Epithelial cell of proximal tubule (primary cell): ENCODE results near the gene RDH13. TPM values are rescaled to one million over a fixed set of nuclear protein-coding genes. Genes with fewer than 3 reads are reported as not detected.

Source experiments
- DNase-seq: peaks from one replicate; pipeline ENCODE4 v3.0.0-alpha.2; 2011; ENCODE audit warnings: low read depth
- H3K4me3 ChIP-seq: 2 replicates; pipeline ENCODE4 v1.5.1; 2011; ENCODE audit warnings: low read depth, mild to moderate bottlenecking, low read length
- CTCF ChIP-seq: conservative IDR thresholded peaks from 2 replicates; pipeline ENCODE4 v1.5.1; 2012; ENCODE audit warnings: low read depth, mild to moderate bottlenecking, low read length
- total RNA-seq: library from RNA; depleted of rRNA; stranded (reverse); fragments of >200 nt; gene quantifications from 2 replicates; pipeline ENCODE4 v1.2.3, GENCODE V29; 2015

The RDH13 gene
- total RNA-seq, 1 donor from 2014 or later = 13.8 TPM

DNA sequence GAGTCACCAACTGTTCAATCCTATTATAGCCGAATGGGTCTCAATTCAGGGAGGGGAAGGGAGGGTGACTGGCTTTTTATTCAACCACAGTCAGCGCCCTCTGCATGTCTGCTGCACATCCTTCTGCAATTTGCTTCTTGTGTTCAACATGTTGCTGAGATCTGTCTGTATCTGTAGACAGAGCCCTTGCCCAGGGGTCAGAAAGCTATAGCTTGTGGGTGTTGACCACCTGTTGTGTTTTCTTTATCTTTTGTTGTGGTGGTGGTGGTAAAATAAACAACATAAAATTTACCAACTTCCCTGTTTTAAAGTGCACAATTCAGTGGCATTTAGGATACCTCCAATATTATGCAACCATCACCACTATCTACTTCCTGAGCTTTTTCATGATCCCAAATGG, 42.3 kb upstream of the RDH13 start:
- DNase-seq = no peak
- TF ChIP-seq CTCF = no peak
- H3K4me3 ChIP-seq = no peak overlapping the region

- no peak for TF ChIP-seq CTCF
- no peak for DNase-seq
- H3K4me3 ChIP-seq = no peak overlapping the region
Measured at GRCh38 chr19:55103190-55103589, 40.2 kb upstream of the RDH13 start.

GRCh38 chr19:55101261-55101660, 38.3 kb upstream of the RDH13 start:
- no peak overlapping the region for H3K4me3 ChIP-seq
- TF ChIP-seq CTCF = no peak
- DNase-seq = no peak

DNA sequence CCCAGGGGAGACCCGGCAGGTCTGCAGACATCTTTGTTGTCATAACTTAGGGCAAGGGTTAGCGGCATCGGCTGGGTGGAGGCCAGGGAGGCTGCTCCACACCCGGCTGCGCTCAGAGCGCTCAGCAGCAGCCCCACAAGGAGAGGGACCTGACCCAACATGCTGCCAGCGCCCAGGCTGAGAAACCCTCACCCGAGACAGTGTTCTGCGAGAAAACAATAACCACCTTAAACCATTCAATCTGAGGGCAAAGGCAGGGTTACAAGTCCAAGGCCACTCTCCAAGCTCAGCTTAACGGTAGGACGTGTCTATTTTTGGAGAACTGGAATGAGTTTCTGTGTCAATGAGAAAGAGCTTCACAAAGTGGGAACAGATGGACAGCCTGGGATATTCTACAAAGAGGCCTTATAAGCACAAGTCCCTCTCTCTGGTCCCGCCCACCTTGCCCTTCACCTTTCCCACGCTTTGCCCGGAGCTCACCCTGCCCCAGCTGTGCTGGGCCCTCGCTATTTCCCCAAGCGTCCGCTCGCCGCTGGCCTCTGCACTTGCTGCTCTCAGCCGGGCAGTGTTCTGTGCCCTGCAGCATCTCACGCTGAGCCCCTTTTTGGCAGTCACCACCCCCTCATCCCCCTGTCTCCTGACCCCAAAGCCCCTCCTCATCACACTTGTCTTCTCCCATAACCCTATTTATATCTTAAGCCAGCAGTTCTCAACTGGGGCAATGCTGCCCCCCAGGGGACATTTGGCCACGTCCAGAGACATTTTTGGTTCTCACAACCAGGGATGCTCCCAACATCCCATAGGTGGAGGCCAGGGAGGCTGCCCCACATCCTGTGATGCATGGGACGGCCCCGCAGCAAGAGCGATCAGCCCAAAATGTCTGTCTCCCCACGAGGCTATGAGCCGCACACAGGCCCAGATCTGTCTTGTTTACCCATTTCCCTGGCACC, 36.9 kb upstream of the RDH13 start:
- H3K4me3 ChIP-seq = no peak overlapping the region
- DNase-seq = no peak
- TF ChIP-seq CTCF = peak; percentile 28

DNA sequence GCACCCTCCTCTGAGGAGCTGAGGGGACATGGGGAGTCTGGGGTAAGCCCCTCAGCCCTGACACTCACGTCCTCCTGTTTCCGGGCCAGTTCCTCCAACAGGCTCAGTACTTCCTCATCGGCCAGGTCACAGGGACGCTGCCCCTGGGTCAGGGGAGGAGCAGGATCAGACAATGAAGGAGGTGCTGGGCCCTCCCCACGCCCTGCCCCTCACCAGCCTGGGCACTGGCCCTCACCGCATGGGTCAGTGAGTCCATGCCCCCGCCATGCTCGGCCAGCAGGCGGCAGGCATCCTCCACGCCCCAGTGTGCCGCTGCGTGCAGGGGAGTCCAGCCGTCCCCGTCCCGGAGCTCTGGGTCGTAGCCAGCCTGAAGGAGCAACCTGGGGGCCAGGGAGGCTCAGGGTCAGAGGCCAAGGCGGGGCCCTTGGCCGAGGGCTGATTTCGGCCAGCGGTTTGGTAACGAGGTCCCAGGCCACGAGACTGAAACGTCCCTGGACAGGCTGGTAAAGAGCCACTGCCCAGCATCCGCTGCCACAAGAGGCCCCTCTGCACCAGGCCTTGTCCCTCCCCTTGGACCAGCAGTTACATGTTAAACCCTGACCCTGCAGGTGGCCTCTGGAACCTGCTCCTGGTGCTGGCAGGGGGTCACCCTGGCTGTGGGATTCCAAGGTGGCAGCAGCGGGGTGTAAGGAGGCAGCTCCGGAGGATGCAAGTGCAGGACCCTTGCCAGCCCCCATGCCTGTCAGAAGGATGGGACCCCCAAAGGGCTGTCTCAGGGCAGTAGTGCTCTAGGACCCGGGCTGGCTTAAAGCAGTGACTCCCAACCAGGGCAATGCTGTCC, 36.0 kb upstream of the RDH13 start:
- no peak for TF ChIP-seq CTCF
- no peak overlapping the region for H3K4me3 ChIP-seq
- DNase-seq = no peak

GRCh38 chr19:55097864-55098715, 35.1 kb upstream of the RDH13 start:
- DNase-seq = no peak
- no peak overlapping the region for H3K4me3 ChIP-seq
- TF ChIP-seq CTCF = no peak
